Prostate gland (tissue), 2 donors: ENCODE results near the gene WNT5A. TPM values are rescaled to one million over a fixed set of nuclear protein-coding genes. Genes with fewer than 3 reads are reported as not detected.

ENCODE experiments used
- DNase-seq: peaks from one replicate; pipeline ENCODE4 v3.0.0-alpha.2; 2019; ENCODE audit warnings: low spot score
- H3K27ac ChIP-seq, 2 donors: fragments of 200-600 bp; sonication (generic); 2 replicates each; pipeline ENCODE4 v1.5.1; 2017 to 2019
- H3K27me3 ChIP-seq: fragments of 200-600 bp; sonication (generic); replicated peaks from 2 replicates; pipeline ENCODE4 v1.5.1; 2019; ENCODE audit not compliant: insufficient read depth
- H3K36me3 ChIP-seq, 2 donors: fragments of 200-600 bp; sonication (generic); 1 replicate in 1 of 2; 2 replicates in 1 of 2; pipeline versions ENCODE4 v1.5.1 to v1.8.1; 2017 to 2019
- H3K4me1 ChIP-seq: fragments of 200-600 bp; sonication (generic); replicated peaks from 2 replicates; pipeline ENCODE4 v1.5.1; 2019
- H3K4me3 ChIP-seq, 2 donors: fragments of 200-600 bp; sonication (generic); 2 replicates each; pipeline ENCODE4 v1.5.1; 2017 to 2019
- H3K9me3 ChIP-seq: fragments of 200-600 bp; sonication (generic); 2 replicates; pipeline ENCODE4 v1.5.1; 2017
- POLR2A ChIP-seq: fragments of 450-650 bp; IDR thresholded peaks from one replicate; pipeline ENCODE4 v1.6.1; 2016; ENCODE audit warnings: antibody characterized with exemption, mild to moderate bottlenecking
- POLR2AphosphoS5 ChIP-seq: sonication (generic); formaldehyde crosslinking; IDR thresholded peaks from one replicate; pipeline ENCODE4 v1.6.1; 2017; ENCODE audit warnings: antibody characterized with exemption
- WGBS: methylation state at CpG from one replicate; pipeline ENCODE4 v1.1.5; 2018; 5-methylcytosine and 5-hydroxymethylcytosine counted together
- intact Hi-C: fragments of 100-400 bp; cut with DNase I; formaldehyde crosslinking; loops from one replicate; pipeline ENCODE4 v1.14.2; 2022
- total RNA-seq, 2 donors: library from RNA; depleted of rRNA; stranded (reverse); fragments of >200 nt; gene quantifications; one replicate each; pipeline ENCODE4 v1.1.0, GENCODE V29; 2016
- TF ChIP-seq, protein P1 (sequence below), 4 experiments: fragments of 200-600 bp in 2 of 4; fragments of 450-650 bp in 2 of 4; sonication (generic) in 2 of 4; IDR thresholded peaks; 1 replicate in 3 of 4; 2 replicates in 1 of 4; pipeline ENCODE4 v1.5.1; 2016 to 2019; ENCODE audit warnings: antibody characterized with exemption in 4 of 4, mild to moderate bottlenecking in 2 of 4, moderate library complexity in 2 of 4

The WNT5A gene
- total RNA-seq, 2 donors from 2014 or later = 9.5 to 14.3 TPM

DNA sequence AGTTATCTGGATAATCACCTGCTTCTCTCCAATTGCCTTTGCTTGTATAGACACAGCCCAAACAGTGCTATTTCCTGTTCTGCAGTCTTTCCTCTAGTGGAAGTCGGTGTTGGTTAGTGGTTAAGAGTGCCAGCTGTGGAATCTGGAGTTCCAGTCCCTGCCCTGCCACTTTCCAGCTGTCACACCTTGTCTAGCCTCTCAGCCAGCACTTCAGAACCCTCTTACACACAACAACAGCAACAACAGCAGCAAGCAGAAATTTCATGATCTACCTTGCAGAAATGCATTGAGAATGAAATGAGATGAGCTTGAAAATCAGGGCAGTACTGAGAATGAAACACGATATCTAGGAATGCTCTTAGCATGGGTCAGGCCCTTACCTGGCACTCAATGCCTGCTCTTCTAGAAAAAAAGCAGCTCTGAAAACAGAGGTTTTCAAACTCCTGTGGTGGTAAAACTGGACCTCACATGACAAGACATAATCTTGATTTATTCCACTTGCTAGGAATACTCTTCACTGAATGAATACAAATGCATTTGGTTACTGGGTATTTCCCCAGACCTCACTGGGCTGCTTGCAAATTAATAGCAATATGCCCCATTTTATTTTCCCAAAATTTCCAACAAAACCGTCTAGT, 3.3 kb upstream of the WNT5A start:
- TF ChIP-seq POLR2A (no peak), POLR2AphosphoS5 (no peak)
- TF ChIP-seq, protein P1, sequence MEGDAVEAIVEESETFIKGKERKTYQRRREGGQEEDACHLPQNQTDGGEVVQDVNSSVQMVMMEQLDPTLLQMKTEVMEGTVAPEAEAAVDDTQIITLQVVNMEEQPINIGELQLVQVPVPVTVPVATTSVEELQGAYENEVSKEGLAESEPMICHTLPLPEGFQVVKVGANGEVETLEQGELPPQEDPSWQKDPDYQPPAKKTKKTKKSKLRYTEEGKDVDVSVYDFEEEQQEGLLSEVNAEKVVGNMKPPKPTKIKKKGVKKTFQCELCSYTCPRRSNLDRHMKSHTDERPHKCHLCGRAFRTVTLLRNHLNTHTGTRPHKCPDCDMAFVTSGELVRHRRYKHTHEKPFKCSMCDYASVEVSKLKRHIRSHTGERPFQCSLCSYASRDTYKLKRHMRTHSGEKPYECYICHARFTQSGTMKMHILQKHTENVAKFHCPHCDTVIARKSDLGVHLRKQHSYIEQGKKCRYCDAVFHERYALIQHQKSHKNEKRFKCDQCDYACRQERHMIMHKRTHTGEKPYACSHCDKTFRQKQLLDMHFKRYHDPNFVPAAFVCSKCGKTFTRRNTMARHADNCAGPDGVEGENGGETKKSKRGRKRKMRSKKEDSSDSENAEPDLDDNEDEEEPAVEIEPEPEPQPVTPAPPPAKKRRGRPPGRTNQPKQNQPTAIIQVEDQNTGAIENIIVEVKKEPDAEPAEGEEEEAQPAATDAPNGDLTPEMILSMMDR (IDR thresholded peaks at IDR 0.05) = no peak
- no peak overlapping the region for H3K4me3 ChIP-seq
- H3K27ac ChIP-seq = no peak overlapping the region
- intact Hi-C loops = no loop called here
- peaks cover 2% of the 10 kb centered on the region for H3K27me3 ChIP-seq
- no peaks in the 10 kb centered on the region for H3K36me3 ChIP-seq
- no peak for DNase-seq
- WGBS = 24% methylated on average over 3 of the region's 3 CpGs
- no peaks in the 10 kb centered on the region for H3K9me3 ChIP-seq
- H3K4me1 ChIP-seq = peaks cover 3% of the 10 kb centered on the region

DNA sequence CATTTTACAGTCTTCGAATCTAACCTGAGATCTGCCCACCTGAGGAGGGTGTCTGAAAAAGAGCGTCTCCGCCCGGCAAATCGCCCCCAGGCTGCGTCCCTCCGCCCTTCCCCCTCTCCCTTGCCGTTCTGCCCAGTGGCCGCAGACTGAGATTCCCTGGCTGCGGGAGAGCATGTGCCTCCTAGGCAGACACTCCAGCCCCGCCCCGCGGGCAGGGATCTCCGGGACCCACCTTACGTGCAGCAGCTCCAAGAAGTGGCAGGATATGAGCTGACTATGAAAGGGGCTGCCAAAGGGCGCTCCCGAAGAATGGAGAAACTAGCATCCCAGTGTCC, 2.7 kb upstream of the WNT5A start:
- no peak for DNase-seq
- TF ChIP-seq, protein P1 (IDR thresholded peaks at IDR 0.05) = no peak
- TF ChIP-seq POLR2A (no peak), POLR2AphosphoS5 (no peak)
- 5% methylated on average over 17 of the region's 17 CpGs for WGBS
- Histone ChIP-seq H3K9me3 (no peaks in the 10 kb centered on the region), H3K4me1 (peaks cover 3% of the 10 kb centered on the region), H3K4me3 (no peak overlapping the region), H3K27ac (no peak overlapping the region), H3K36me3 (no peaks in the 10 kb centered on the region), H3K27me3 (peaks cover 2% of the 10 kb centered on the region)
- intact Hi-C loops = loop anchor here (5.0 to 10.0 kb wide), 8 partner anchors 83 to 1365 kb away; partner anchors contain the start of gene CACNA2D3

DNA sequence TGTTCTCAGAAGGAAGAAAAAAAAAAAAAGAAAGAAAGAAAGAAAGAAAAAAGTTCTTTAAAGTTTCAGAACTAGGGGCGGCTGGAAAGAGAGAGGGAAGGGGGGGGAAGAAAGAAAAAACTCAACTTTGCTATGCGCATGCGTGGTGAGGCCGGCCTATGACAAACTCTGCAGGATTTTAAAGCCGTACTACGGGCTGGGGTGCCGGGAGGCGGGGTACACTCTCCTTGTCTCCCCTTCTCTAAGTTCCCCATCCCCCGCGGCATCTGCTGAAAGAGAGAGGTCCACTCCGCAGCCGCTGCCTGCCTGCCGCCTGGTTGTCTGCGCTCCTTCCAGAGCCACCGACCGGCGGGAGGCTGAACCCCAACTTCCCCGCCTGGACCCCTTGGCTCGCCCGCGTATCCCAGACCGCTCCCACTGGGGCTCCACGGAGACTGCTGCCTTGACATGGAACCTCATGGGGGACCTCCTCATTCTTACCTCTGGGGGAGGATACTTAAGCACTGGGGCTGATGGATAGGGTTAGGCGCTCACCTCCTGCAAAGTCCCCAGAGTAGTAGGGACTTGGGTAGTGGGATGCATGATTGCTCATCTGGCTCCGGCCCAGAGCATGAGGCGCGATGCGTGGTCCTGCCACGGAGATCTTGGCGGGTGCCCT, 1.4 kb upstream of the WNT5A start:
- Histone ChIP-seq H3K4me1 (peaks cover 3% of the 10 kb centered on the region), H3K36me3 (no peaks in the 10 kb centered on the region), H3K27me3 (peaks cover 2% of the 10 kb centered on the region), H3K27ac (peak overlapping the region; percentile 64 to 67), H3K9me3 (no peaks in the 10 kb centered on the region), H3K4me3 (peak overlapping the region; percentile 58 to 61)
- TF ChIP-seq, protein P1 (IDR thresholded peaks at IDR 0.05) = no peak
- TF ChIP-seq POLR2AphosphoS5 (peak; percentile 52), POLR2A (peak; percentile 18)
- peak; percentile 53 for DNase-seq
- 3% methylated on average over 27 of the region's 30 CpGs for WGBS
- intact Hi-C loops = loop anchor here (5.0 to 10.0 kb wide), 8 partner anchors 84 to 1364 kb away; partner anchors contain the start of gene CACNA2D3

DNA sequence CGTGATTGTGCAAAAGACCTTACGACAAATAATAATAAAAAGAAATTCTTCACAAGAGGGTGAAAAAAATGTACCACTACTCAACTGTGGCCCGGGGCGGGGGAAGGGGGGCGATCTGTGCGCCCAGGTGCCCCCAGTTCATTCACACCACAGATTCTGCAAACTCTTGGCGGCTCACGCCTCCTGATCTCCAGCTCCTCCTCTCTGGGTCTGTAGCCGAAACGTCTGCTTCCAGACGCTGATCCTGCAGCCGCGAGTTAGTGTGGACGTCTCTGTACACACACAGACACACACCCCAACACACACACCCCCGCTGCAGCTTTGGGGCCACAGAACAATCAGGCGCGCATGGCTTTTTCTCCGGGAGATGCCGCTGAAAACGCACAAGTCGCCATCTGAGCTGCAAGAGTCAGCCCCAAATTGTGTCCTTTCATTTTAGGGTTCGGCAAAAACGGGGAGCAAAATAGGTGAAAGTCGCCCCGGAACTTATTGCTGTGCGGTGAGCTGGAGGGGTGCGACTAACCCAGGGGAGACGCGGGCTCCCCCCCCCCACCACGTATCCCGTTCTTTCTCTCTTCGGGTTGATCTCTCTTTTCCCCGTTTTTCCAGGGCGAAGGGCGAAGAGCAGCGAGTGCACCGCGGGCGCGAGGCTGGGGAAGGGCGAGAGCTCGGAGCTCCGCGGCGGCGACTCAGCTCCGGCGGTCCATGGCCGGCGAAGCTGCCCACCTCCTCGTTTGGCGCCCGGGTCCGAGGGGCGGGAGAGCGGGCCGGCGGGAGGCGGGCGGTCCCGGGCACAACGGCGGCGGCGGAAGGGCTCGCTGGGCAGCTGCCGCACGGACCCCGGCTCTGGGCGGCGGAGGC, 505 bp upstream of the WNT5A start:
- peak overlapping the region; percentile 58 to 61 for H3K4me3 ChIP-seq
- H3K9me3 ChIP-seq = no peaks in the 10 kb centered on the region
- H3K36me3 ChIP-seq = no peaks in the 10 kb centered on the region
- peaks cover 3% of the 10 kb centered on the region for H3K4me1 ChIP-seq
- peak overlapping the region; percentile 64 to 67 for H3K27ac ChIP-seq
- intact Hi-C loops = loop anchor here (5.0 to 10.0 kb wide), 8 partner anchors 85 to 1363 kb away; partner anchors contain the start of gene CACNA2D3
- H3K27me3 ChIP-seq = peaks cover 2% of the 10 kb centered on the region
- TF ChIP-seq POLR2AphosphoS5 (no peak), POLR2A (no peak)
- TF ChIP-seq, protein P1 (IDR thresholded peaks at IDR 0.05) = no peak
- under 1% methylated on average over 71 of the region's 71 CpGs for WGBS
- DNase-seq = no peak
